Urinary bladder (tissue), 4 donors: ENCODE data around the gene PNLIPRP3. TPM values are rescaled to one million over a fixed set of nuclear protein-coding genes. Genes with fewer than 3 reads are reported as not detected.

Source experiments
- DNase-seq: peaks from one replicate; pipeline ENCODE4 v3.0.0-alpha.2; 2015; ENCODE audit errors: extremely low spot score
- H3K27ac ChIP-seq: one replicate; pipeline ENCODE4 v1.5.1; 2013; ENCODE audit warnings: low read depth, mild to moderate bottlenecking, moderate library complexity
- H3K36me3 ChIP-seq: one replicate; pipeline ENCODE4 v1.6.1; 2013; ENCODE audit warnings: mild to moderate bottlenecking, moderate library complexity; ENCODE audit not compliant: insufficient read depth
- H3K4me1 ChIP-seq: one replicate; pipeline ENCODE4 v1.6.1; 2013; ENCODE audit warnings: mild to moderate bottlenecking, moderate library complexity; ENCODE audit not compliant: insufficient read depth
- H3K4me3 ChIP-seq: one replicate; pipeline ENCODE4 v1.5.1; 2013; ENCODE audit warnings: low read depth, low read length
- WGBS: extraction: QIAGEN DNeasy Blood & Tissue Kit; methylation state at CpG from one replicate; pipeline ENCODE4 v1.1.7; 2013; 5-methylcytosine and 5-hydroxymethylcytosine counted together
- polyA plus RNA-seq: library from polyadenylated mRNA; stranded (reverse); fragments of 200-250 nt; gene quantifications from one replicate; pipeline ENCODE4 v1.2.3, GENCODE V29; 2013
- total RNA-seq: library from RNA; depleted of rRNA; stranded (reverse); fragments of >200 nt; gene quantifications from one replicate; pipeline ENCODE4 v1.2.3, GENCODE V29; 2014
- donor health status: healthy with polysubstance abuse.
- donor health status: healthy.

Gene PNLIPRP3
- total and polyA plus RNA-seq, 2 donors: 0.27 TPM; not detected in 1

DNA sequence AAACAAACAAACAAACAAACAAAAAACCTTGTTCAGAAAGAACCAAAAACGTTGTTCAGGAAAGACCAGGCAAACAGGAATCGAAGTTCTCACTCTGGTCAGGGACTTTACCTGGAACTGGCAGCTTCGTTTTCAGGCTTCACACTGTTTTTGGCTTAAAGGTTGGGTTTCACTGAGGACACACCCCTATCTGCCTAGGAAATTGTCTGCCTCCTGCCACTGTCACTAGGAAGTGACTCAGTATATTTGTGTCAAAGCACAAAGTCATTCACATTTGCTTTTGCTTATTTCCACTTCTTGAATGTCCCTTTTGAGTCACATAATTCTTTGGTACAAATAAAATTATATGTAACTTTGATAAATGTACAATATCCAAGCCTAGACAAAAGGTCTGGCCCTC is 37.9 kb downstream of the PNLIPRP3 start:
- no peaks in the 10 kb centered on the region for H3K36me3 ChIP-seq
- 64% methylated on average over 3 of the region's 3 CpGs for WGBS
- peaks cover 1% of the 10 kb centered on the region for H3K4me1 ChIP-seq
- H3K27ac ChIP-seq: no peak overlapping the region
- no peak for DNase-seq
- H3K4me3 ChIP-seq: no peak overlapping the region

DNA sequence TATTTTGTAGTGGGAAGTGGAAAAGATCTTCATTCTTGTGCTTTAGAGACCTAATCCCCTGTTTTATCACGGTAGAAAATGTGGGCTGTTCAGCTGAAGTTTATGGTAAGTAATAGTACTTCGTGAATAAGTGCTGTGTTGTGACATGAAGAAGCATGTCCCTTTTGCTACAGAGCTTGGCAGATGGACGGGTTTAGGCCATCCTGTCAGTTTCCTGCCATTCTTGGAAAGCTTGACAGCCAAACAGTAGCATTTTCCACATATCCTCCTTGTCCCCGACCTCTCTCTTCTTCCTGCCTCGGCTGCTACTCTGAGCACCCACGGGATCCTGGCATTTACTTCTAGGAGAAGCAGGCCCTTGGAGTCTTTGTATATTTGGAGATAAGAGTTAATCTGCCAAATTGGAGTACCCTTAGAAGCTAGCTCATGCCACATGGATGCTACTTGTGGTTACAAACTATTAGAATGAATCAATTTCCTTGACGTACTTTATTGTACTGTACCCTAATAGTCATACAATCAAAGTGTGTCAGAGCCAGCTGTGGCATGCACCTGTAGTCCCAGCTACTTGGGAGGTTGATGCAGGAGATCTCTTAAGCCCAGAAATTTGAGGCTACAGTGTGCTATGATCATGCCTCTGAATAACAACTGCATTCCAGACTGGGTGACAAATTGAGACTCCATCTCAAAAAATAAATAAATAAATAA is 39.2 kb downstream of the PNLIPRP3 start:
- 52% methylated on average over 7 of the region's 7 CpGs for WGBS
- Histone ChIP-seq H3K4me3 (no peak overlapping the region), H3K27ac (no peak overlapping the region), H3K4me1 (peaks cover 1% of the 10 kb centered on the region), H3K36me3 (no peaks in the 10 kb centered on the region)
- DNase-seq: no peak

DNA sequence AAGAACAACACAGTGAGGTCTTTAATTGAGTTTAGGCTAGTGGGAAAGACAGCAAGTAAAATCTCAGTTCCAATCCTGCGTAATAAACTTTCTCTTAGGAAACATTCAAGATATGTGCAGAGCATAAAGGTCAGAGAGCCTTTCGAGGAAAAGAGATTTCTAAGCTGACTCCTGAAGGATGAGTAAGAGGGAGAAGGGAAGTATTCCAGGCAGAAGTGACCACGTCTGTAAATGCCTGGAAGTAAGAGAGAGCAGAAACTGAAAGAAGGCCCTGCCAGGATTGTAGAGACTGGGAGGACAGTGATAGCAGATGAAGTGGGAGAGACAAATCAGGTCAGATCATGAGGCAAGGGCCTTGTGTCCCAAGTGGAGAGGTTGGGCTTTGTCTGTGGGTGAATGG is 41.8 kb downstream of the PNLIPRP3 start:
- 24% methylated on average over 3 of the region's 3 CpGs for WGBS
- no peak for DNase-seq

DNA sequence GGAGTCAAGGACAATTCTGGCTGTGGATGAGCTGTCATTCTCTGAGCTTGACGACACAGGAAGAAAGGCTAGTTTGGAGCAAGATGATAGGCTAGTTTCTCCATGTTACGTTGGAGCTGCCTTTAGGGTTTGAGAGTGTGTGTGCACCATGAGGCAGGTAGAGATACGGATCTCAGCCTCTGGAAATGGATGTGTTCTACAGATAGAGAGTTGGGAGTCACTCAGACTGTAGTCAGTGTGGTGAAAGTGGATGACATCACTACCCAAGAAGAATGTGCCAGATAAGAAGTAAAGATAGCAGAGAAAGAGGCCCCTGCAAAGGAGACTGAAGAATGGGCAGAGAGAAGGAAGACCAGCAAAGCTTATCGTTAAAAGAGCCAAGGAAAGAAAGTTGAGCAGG is 42.4 kb downstream of the PNLIPRP3 start:
- H3K4me3 ChIP-seq: no peak overlapping the region
- DNase-seq: no peak
- H3K36me3 ChIP-seq: no peaks in the 10 kb centered on the region
- 66% methylated on average over 4 of the region's 4 CpGs for WGBS
- H3K4me1 ChIP-seq: peaks cover 1% of the 10 kb centered on the region
- no peak overlapping the region for H3K27ac ChIP-seq

More for the DNA sequence above, 41.8 kb downstream of the PNLIPRP3 start:
- Histone ChIP-seq H3K4me1 (peaks cover 1% of the 10 kb centered on the region), H3K36me3 (no peaks in the 10 kb centered on the region), H3K4me3 (no peak overlapping the region), H3K27ac (no peak overlapping the region)

DNA sequence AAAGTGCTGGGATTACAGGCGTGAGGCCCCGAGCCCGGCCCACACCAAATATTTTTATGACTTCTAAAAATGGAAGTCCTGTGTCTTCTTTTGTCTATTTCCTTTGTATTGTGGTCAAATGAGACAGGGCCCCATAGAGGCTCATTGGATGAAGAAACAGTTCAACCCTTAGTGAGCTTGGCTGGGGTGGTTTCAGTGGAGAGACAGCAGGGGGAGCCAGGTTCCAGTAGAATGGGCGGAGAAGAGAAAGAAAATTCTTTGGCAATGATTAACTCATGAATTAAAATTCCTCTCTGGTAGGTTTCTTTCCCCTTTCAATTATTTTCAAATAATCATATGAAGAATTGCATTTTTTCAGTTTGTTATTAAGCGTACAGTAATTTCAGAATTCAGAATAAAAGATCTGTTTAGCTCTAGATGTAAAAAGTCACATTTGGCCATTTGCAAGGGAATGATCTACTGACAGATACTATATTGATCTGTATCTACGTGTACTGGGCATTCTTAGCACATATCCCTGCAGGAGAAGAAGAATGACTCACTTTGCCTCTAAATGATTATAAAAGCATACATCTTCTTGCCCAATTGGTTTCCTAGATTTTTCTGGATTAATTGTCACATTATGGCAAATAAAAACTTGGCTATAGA is 43.2 kb downstream of the PNLIPRP3 start:
- Histone ChIP-seq H3K27ac (no peak overlapping the region), H3K4me1 (peaks cover 1% of the 10 kb centered on the region), H3K36me3 (no peaks in the 10 kb centered on the region), H3K4me3 (no peak overlapping the region)
- no peak for DNase-seq
- 79% methylated on average over 6 of the region's 6 CpGs for WGBS

DNA sequence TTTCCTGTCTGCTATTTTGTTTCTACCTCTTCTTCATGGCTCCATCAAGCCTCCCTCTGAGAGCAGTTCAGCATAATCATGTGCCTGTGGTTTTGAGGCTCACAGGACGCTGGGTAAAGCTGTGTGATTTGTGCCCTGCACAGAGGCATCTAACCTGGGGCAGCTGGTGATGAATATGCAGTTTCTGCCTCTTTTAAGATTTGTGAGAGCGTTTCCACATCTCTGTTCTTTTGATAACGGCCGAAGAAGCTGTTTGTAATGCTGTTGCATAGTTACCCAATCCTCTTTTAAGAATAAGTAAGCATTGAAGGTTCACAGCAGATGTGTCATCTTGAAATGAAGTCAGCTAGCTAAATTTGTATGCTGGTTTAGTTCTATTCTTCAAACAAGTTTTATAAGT is 45.2 kb downstream of the PNLIPRP3 start:
- no peak for DNase-seq
- 13% methylated on average over 4 of the region's 4 CpGs for WGBS
- no peaks in the 10 kb centered on the region for H3K36me3 ChIP-seq
- peaks cover 1% of the 10 kb centered on the region for H3K4me1 ChIP-seq
- no peak overlapping the region for H3K27ac ChIP-seq
- H3K4me3 ChIP-seq: no peak overlapping the region

DNA sequence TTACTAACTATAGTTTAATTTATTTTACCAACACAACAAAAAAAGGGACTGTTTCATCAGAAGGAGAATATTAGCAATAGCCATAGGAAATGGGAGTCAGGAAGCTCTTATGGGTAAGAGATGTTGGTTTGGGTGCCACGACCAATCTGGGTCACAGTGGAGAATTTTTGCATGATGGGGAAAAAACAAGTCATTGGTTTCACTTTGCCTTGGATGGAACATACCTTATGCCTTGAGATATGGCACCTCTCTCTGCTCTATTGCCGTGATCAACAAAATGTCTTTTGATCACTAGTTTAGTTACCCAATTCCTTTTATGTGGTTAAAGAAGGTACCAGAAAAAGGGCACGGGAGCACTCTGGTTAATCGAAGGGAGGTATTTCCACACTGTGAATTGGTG is 48.2 kb downstream of the PNLIPRP3 start:
- H3K4me3 ChIP-seq: no peak overlapping the region
- no peak overlapping the region for H3K27ac ChIP-seq
- 81% methylated on average over 4 of the region's 4 CpGs for WGBS
- no peaks in the 10 kb centered on the region for H3K36me3 ChIP-seq
- no peaks in the 10 kb centered on the region for H3K4me1 ChIP-seq
- DNase-seq: no peak

DNA sequence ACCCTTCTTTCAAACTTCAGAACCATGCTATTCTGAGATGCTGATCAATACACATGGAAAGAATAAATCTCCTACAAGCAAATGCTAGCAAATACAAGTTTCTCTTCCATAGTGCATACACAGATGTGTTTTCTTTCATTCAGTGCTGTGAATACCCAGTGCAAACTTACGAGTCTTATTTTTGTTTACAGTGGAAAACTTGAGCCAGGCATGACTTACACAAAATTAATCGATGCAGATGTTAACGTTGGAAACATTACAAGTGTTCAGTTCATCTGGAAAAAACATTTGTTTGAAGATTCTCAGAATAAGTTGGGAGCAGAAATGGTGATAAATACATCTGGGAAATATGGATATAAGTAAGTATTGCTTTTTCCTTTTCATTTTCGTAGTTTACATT is 48.8 kb downstream of the PNLIPRP3 start:
- H3K27ac ChIP-seq: no peak overlapping the region
- WGBS: 37% methylated on average over 4 of the region's 4 CpGs
- no peak for DNase-seq
- H3K4me1 ChIP-seq: no peaks in the 10 kb centered on the region
- H3K4me3 ChIP-seq: no peak overlapping the region
- no peaks in the 10 kb centered on the region for H3K36me3 ChIP-seq

DNA sequence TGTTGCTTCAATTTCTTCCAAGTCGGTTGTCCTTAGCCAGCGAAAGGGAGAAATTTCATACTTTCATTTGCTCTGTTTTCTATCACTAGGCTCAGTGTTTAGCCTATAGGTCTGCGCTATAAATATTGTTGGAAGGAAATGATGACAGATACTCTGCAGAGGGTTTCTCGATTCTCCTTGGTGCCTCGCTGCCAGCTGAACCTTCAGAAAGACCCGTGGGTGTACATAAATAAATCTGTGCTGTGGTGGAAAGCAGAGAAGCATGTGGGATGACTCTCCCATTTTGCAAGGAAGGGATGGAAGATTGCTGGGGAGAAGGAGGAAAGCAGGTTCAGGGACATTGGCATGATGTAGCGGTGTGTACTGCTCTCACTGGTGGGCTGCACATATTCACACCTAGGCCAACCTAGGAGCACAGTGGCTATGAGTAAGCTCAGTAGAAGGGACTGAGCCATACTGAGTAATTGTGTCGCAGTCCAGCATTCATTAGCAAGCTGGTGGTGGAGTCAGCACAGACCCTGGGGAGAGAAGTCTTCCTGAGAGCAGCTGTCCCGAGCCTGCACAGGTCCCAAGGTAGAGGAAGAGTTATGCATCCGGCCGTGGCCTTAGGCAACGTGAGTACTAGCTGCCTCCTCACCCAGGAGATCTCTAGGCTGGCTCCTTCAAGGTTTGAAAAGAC is 50.5 kb downstream of the PNLIPRP3 start:
- Histone ChIP-seq H3K36me3 (no peaks in the 10 kb centered on the region), H3K4me1 (no peaks in the 10 kb centered on the region), H3K4me3 (no peak overlapping the region), H3K27ac (no peak overlapping the region)
- WGBS: 55% methylated on average over 12 of the region's 12 CpGs
- no peak for DNase-seq

DNA sequence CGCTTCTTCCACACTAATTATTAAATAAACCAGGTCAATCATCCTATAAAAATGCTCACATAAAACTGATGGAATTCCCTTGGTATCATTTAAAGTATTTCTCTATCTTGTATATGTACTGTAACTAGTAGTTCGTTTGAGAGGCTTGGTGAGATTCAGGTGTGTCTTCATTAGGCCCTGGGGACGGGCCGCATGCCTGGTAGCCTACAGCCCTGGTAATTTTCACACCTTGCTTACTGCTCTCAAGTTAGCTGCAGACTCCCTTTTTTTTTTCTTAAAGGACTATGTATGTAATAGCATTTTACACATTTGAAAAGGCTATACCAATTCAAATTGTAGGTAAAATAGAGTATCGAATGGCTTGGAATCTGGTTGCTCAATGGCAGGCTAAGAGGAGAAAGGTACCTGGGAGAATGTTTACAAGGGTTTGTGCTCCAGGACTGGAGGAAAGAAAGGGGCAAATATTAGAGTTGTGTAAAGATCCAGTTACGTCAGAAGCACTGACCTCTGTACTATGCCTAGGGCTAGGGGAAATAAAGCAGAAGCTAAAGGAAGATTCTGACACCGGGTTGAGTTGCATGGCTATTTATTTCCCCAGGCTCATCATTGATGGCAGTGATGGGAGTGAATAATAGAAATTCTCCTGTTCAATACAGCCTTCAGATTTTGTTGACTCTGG is 59.3 kb downstream of the PNLIPRP3 start:
- WGBS: 83% methylated on average over 7 of the region's 7 CpGs
- no peak overlapping the region for H3K4me3 ChIP-seq

DNA sequence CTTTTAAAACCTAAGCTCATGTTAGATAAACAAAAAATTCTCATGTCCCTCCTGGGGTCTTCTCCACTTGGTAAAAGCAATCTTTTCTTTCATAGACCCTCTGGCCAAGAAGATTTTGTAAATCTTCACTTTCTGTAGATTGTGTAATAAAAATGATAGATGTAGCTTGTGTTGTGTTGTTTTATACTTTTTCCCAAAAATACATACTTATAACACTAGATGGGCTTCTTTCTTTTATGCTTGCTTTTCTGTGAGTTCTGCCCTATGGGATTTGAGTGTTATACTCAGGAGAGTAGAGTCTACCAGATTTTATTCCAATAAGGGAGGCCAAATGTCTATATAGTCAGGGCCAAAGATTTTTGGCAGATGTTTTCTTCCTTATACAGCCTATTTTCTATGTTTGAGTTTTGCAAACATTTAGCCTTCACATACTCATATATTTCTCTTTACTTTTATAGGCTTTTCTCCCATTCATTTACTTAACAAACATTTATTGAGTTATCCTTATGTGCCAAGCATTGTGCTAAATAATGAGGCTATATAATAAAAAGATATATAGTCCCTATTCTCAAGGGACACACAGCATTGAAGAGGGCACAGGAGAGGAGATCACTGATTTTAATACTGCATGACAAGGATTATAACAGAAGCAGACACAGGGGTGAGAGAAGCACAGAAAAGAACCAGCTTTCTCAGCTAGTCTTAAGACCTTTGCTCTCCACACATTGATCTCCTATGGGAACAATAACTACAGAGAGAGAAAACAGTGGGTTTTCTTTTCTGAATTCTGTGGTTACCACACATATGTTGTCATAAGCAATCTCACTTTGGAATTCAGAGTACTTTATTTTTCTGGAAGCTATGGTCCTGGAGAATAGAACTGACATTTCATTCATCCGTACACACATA is 60.1 kb downstream of the PNLIPRP3 start:
- H3K27ac ChIP-seq: no peak overlapping the region
- WGBS: 88% methylated on average over 1 of the region's 1 CpG
- no peak for DNase-seq
- no peaks in the 10 kb centered on the region for H3K4me1 ChIP-seq
- no peak overlapping the region for H3K4me3 ChIP-seq
- H3K36me3 ChIP-seq: no peaks in the 10 kb centered on the region

More for the DNA sequence above, 59.3 kb downstream of the PNLIPRP3 start:
- Histone ChIP-seq H3K27ac (no peak overlapping the region), H3K4me1 (no peaks in the 10 kb centered on the region), H3K36me3 (no peaks in the 10 kb centered on the region)
- DNase-seq: no peak

DNA sequence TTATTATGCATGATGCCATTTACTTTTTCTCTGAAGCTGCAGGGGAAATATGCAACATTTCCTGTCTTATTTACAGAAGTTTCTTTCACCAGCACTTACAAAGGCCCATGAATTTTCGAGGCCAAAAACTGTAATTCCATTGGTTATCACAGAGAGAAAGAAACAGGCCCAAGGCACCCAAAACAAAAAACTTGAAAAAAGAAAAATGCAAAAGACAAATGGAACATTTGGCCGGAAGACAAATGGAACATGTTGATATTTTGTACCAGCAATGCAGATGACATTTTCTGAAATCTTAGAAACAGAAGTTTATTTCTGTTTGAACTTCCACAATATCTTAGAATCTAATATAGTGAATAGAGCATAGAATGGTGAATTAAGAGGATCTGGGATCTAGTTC is 61.8 kb downstream of the PNLIPRP3 start:
- no peak for DNase-seq
- Histone ChIP-seq H3K36me3 (no peaks in the 10 kb centered on the region), H3K4me1 (no peaks in the 10 kb centered on the region), H3K27ac (no peak overlapping the region), H3K4me3 (no peak overlapping the region)
- 77% methylated on average over 2 of the region's 2 CpGs for WGBS
